Right atrium auricular region (tissue), 2 donors: Measurements from ENCODE around the gene HHIPL1. TPM values are rescaled to one million over a fixed set of nuclear protein-coding genes. Genes with fewer than 3 reads are reported as not detected.

ENCODE experiments used
- DNase-seq: peaks from one replicate; pipeline ENCODE4 v3.0.0-alpha.2; 2019; ENCODE audit warnings: low spot score
- H3K27ac ChIP-seq, 2 donors: fragments of 200-600 bp; sonication (generic); 1 replicate in 1 of 2; 2 replicates in 1 of 2; pipeline ENCODE4 v1.5.1; 2016 to 2019
- H3K27me3 ChIP-seq, 2 donors: fragments of 200-600 bp; sonication (generic); one replicate each; pipeline versions ENCODE4 v1.5.1 to v1.6.0; 2017 to 2019
- H3K36me3 ChIP-seq: fragments of 200-600 bp; sonication (generic); one replicate; pipeline ENCODE4 v1.5.1; 2016
- H3K4me1 ChIP-seq, 2 donors: fragments of 200-600 bp; sonication (generic); one replicate each; pipeline versions ENCODE4 v1.5.1 to v1.6.0; 2017 to 2019
- H3K4me3 ChIP-seq, 2 donors: fragments of 200-600 bp; sonication (generic); 1 replicate in 1 of 2; 2 replicates in 1 of 2; pipeline ENCODE4 v1.5.1; 2017 to 2019; ENCODE audit warnings: mild to moderate bottlenecking in 1 of 2, moderate library complexity in 1 of 2
- H3K9me3 ChIP-seq, 2 donors: fragments of 200-600 bp; sonication (generic); one replicate each; pipeline ENCODE4 v1.5.1; 2019
- total RNA-seq, 2 donors: library from RNA; depleted of rRNA; stranded (reverse); fragments of >200 nt; gene quantifications; one replicate each; pipeline ENCODE4 v1.1.0, GENCODE V29; 2016
- TF ChIP-seq, protein P1 (sequence below), 2 donors: fragments of 200-600 bp; sonication (generic); IDR thresholded peaks; one replicate each; pipeline ENCODE4 v1.5.1; 2019; ENCODE audit warnings: antibody characterized with exemption in 2 of 2

The HHIPL1 gene
- total RNA-seq, 2 donors from 2014 or later = 1.8 to 2.4 TPM

DNA sequence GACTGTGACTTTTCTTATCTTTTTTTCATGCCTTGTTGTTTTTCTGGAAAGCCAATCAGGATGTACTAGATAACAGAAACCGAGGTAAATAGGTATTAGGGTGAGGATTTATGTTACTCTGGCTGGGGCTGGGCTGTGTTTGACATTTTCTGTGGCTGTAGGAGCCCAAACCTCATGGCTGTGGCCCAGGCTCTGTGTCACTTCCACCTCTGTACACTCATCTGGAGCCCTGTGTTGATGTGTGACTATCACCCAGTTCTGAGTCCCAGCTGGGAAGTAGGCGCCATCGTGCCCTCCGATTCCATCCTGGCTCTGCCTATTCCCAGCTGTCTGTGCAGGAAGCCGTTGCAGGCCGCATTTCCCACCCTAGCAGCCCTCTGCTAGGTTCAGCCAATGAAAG lies 1.6 kb upstream of the HHIPL1 start:
- Histone ChIP-seq H3K36me3 (no peaks in the 10 kb centered on the region), H3K4me1 (peaks cover 0 to 14% of the 10 kb centered on the region in 2 donors), H3K9me3 (no peaks in the 10 kb centered on the region), H3K27ac (no peak overlapping the region), H3K27me3 (no peaks in the 10 kb centered on the region), H3K4me3 (no peak overlapping the region)
- TF ChIP-seq, protein P1, sequence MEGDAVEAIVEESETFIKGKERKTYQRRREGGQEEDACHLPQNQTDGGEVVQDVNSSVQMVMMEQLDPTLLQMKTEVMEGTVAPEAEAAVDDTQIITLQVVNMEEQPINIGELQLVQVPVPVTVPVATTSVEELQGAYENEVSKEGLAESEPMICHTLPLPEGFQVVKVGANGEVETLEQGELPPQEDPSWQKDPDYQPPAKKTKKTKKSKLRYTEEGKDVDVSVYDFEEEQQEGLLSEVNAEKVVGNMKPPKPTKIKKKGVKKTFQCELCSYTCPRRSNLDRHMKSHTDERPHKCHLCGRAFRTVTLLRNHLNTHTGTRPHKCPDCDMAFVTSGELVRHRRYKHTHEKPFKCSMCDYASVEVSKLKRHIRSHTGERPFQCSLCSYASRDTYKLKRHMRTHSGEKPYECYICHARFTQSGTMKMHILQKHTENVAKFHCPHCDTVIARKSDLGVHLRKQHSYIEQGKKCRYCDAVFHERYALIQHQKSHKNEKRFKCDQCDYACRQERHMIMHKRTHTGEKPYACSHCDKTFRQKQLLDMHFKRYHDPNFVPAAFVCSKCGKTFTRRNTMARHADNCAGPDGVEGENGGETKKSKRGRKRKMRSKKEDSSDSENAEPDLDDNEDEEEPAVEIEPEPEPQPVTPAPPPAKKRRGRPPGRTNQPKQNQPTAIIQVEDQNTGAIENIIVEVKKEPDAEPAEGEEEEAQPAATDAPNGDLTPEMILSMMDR (IDR thresholded peaks at IDR 0.05) = no peak
- DNase-seq = no peak

DNA sequence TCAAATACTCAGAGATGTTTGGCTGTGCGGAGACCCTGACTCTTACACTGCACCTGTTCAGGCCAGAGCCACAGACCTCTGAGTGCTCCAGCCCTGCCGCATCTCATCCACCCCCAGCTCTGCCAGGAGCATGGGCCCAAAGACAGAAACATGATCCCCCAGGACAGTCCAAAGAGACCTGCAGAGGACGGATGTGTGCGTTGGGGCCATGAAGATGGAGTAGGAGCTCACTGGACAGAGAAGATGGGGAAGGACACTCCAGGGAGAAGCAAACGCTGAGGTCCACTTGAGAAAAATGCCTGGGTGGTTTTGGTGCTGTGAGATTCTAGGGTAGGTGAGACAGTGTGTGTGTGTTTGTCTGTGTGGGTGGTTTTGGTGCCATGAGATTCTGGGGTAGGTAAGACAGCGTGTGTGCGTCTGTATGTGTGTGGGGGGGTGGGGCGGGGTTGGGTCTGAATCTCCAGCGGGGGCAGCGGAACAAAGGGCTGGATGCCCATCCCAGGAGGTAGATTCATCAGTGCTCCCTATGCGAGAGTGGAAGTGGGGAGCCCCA lies 818 bp upstream of the HHIPL1 start:
- TF ChIP-seq, protein P1 (IDR thresholded peaks at IDR 0.05) = no peak
- no peaks in the 10 kb centered on the region for H3K36me3 ChIP-seq
- H3K27me3 ChIP-seq = no peaks in the 10 kb centered on the region
- H3K4me3 ChIP-seq = no peak overlapping the region
- H3K4me1 ChIP-seq = peaks cover 0 to 14% of the 10 kb centered on the region in 2 donors
- no peak overlapping the region for H3K27ac ChIP-seq
- no peaks in the 10 kb centered on the region for H3K9me3 ChIP-seq
- no peak for DNase-seq

DNA sequence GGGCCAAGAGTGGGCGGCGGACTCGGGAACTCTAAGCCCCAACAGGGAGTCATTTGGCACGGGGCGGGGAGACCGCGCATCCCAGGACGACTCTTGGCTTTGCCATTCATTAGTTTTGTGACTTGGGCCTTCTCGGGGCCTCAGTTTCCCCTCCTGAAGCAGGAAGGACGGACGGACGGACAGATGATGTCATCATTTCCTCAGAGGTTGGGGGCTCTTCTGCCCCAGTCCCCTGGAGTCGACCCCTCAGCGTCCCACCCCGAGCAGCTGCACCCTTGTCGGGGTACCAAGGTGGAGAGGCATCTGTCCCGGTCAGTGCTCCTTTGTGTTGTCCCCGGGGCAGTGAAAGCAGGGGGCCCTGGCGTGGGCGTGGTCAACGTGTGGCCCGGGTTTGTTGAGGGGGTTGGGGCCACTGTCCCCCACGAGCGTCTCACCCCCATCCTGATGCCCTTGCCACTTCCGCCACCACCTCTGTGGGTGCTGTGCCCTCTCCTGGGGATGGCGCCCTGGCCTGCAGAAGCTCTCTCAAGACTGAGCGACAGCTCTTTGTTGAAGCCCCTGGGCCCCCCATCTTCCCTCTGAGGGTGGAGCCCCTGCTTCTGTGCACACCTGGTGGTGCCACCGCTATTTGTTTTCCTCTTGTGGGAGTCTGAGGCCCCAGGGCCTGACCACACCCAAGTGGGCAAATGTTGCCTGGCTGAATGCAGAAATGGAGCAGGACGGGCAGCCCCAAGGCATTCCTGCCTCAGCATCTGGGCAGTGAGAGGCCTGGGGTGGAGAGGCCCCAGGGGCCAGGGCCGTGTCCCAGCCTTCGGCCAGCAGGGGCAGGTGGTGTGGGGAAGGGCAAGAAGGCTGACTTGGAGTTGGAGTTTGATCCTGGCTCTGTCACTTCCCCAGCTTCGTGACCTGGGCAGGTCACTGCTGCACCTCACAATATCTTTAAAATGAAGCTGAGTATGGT lies 896 bp downstream of the HHIPL1 start:
- Histone ChIP-seq H3K4me3 (peak overlapping the region; percentile 29 to 59), H3K36me3 (no peaks in the 10 kb centered on the region), H3K27me3 (no peaks in the 10 kb centered on the region), H3K4me1 (peaks cover 0 to 14% of the 10 kb centered on the region in 2 donors), H3K9me3 (no peaks in the 10 kb centered on the region), H3K27ac (peak overlapping the region; percentile 5 to 65)
- DNase-seq = no peak
- TF ChIP-seq, protein P1 (IDR thresholded peaks at IDR 0.05) = no peak

DNA sequence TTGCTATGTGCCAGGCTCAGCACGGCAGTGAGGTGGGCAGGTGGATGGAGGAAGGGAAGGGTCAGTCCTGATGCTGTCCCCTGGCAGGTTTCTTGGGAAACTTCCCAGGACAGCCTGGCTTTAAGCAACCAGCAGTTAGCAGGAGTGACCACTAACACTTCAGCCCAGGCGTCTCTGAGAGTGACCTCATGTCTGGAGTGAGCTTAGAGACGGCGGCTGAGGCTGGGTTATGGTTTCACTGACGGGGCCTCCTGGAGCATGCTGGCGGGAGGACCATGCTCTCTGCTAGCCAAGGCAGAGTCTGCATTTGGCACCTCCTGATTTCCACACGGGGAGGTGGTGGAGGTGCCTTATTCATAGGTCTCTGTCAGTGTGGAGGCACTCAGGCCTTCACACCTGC lies 2.5 kb downstream of the HHIPL1 start:
- TF ChIP-seq, protein P1 (IDR thresholded peaks at IDR 0.05) = no peak
- peaks cover 0 to 14% of the 10 kb centered on the region in 2 donors for H3K4me1 ChIP-seq
- no peak overlapping the region for H3K4me3 ChIP-seq
- H3K27ac ChIP-seq = no peak overlapping the region
- H3K9me3 ChIP-seq = no peaks in the 10 kb centered on the region
- no peaks in the 10 kb centered on the region for H3K27me3 ChIP-seq
- peak; percentile 67 for DNase-seq
- H3K36me3 ChIP-seq = no peaks in the 10 kb centered on the region

DNA sequence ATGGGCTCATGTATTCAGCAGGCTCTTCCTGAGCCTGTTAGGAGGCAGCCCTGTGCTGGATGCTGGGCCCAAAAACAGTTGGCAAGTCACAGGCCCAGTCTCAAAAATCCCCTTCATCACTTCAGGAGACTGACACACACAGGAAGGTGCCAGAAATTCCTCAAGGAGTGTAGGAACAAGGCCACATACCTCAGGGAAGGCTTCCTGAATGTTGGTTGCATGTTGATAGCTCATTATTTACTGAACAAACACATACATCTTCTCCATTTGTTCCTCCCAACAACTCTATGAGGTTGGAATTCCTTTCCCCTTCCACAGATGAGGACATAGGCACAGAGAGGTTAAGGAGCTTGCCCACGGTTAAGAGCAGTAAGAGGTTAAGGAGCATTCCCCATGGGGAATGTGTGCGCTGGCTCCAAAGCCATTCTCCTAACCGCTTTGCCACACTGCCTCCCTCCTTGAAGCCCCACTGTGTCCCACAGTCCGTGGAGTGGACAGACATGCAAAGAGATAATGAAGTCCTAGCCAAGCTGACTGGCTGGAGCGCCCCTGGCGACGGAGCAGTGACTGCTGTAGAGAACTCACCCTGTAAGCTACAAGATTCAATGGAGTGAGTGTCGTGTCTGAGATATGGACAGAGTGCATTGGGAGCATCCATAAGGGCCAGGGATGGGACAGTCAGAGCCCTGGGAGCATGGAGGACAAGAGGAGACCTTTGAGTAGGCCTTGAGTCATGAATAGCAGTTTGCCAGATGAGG lies 3.3 kb downstream of the HHIPL1 start:
- no peak overlapping the region for H3K27ac ChIP-seq
- H3K36me3 ChIP-seq = no peaks in the 10 kb centered on the region
- peaks cover 0 to 14% of the 10 kb centered on the region in 2 donors for H3K4me1 ChIP-seq
- TF ChIP-seq, protein P1 (IDR thresholded peaks at IDR 0.05) = no peak
- H3K9me3 ChIP-seq = no peaks in the 10 kb centered on the region
- no peaks in the 10 kb centered on the region for H3K27me3 ChIP-seq
- H3K4me3 ChIP-seq = no peak overlapping the region
- no peak for DNase-seq
